Upper lobe of left lung (tissue), 4 donors: ENCODE results near the gene UBE3D.

Experiments used
- POLR2A ChIP-seq, 4 donors: fragments of 450-650 bp; IDR thresholded peaks; one replicate each; pipeline ENCODE4 v1.5.1; 2016 to 2017; ENCODE audit warnings: antibody characterized with exemption in 4 of 4, mild to moderate bottlenecking in 2 of 4
- POLR2AphosphoS5 ChIP-seq, 2 donors: sonication (generic); formaldehyde crosslinking; IDR thresholded peaks; one replicate each; pipeline ENCODE4 v1.5.1; 2017; ENCODE audit warnings: antibody characterized with exemption in 2 of 2

DNA sequence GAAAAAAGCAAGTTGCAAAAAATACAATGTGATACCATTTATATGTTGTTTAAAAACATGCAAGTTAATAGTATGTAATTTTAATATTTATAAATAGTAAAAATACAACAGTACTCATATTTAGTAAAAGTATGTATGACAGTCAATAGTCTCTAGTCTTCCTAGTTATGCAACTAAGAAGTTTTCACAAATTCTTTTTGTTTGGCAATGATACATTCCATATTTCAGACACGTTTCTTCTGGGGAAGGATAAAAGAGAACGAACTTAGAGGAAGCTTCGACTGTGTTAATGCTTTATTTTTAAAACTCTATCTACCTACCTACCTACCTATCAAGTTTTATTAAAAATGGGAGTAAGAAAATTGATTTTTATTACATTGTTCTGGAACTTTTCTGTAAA lies 77.7 kb downstream of the UBE3D start:
- TF ChIP-seq POLR2A (IDR thresholded peaks at IDR 0.05) (no peak), POLR2AphosphoS5 (IDR thresholded peaks at IDR 0.05) (no peak)
